HEK293 (cell line): ENCODE results near the gene FOXO3.
A peak's percentile ranks its signal among the peaks of the same experiment; 100 is the strongest.

Experiments
- CTCF ChIA-PET: fragments of 350-600 bp; formaldehyde crosslinking; extraction: SDS; loops from one replicate; lab custom pipeline; 2021; ENCODE audit warnings: antibody characterized with exemption; lab: Yijun Ruan, JAX
- POLR2A ChIA-PET: fragments of 300-600 bp; formaldehyde crosslinking; extraction: SDS; loops from one replicate; lab custom pipeline; 2020; ENCODE audit warnings: antibody characterized with exemption, inconsistent platforms; lab: Yijun Ruan, JAX
- H3K27ac ChIP-seq: fragments of 200-500 bp; sonication (Bioruptor generic); 2 replicates; pipeline ENCODE4 v1.5.1; 2014; ENCODE audit warnings: low read depth, low read length, control low read depth, inconsistent platforms; ENCODE audit errors: extremely low read depth
- H3K36me3 ChIP-seq, 2 experiments: fragments of 200-500 bp in 1 of 2; sonication (Bioruptor generic) in 1 of 2; 1 replicate in 1 of 2; 2 replicates in 1 of 2; pipeline ENCODE4 v1.5.1; 2014 to 2017; ENCODE audit warnings: inconsistent platforms in 2 of 2, low read length in 2 of 2; ENCODE audit not compliant: control insufficient read depth in 2 of 2, insufficient read depth in 1 of 2
- H3K4me1 ChIP-seq: fragments of 200-500 bp; sonication (Bioruptor generic); 2 replicates; pipeline ENCODE4 v1.5.1; 2014; ENCODE audit warnings: mild to moderate bottlenecking, low read length, inconsistent platforms; ENCODE audit not compliant: control insufficient read depth, insufficient read depth
- H3K4me3 ChIP-seq: 2 replicates; pipeline ENCODE4 v1.5.1; 2011; ENCODE audit warnings: low read depth, mild to moderate bottlenecking, control low read depth, low read length, moderate library complexity
- H3K9me3 ChIP-seq: fragments of 200-500 bp; sonication (Bioruptor generic); 2 replicates; pipeline ENCODE4 v1.5.1; 2014; ENCODE audit warnings: low read depth, low read length, inconsistent platforms; ENCODE audit not compliant: control insufficient read depth, insufficient read depth
- HOXD13 ChIP-seq: sonication (generic); formaldehyde crosslinking; IDR thresholded peaks from 2 replicates; pipeline ENCODE4 v1.8.0; 2022; ENCODE audit warnings: missing genetic modification reagents, borderline replicate concordance
- KLF1 ChIP-seq: fragments of 450-650 bp; formaldehyde crosslinking; IDR thresholded peaks from 2 replicates; pipeline ENCODE4 v1.5.1; 2016; ENCODE audit warnings: missing biosample characterization, missing genetic modification characterization
- KLF8 ChIP-seq: fragments of 450-650 bp; formaldehyde crosslinking; IDR thresholded peaks from 2 replicates; pipeline ENCODE4 v1.5.1; 2016; ENCODE audit warnings: missing biosample characterization, missing genetic modification characterization
- PRDM4 ChIP-seq: fragments of 450-650 bp; formaldehyde crosslinking; IDR thresholded peaks from 2 replicates; pipeline ENCODE4 v1.5.1; 2017; ENCODE audit warnings: missing biosample characterization, missing genetic modification characterization
- SETDB1 ChIP-seq: IDR thresholded peaks from one replicate; pipeline ENCODE4 v1.6.1; 2017; ENCODE audit warnings: mild to moderate bottlenecking, low read length, moderate library complexity, mixed read lengths; ENCODE audit not compliant: insufficient read length
- TRIM28 ChIP-seq: IDR thresholded peaks from 2 replicates; pipeline ENCODE4 v1.6.1; 2011; ENCODE audit warnings: low read length, control low read depth, borderline replicate concordance
- WT1 ChIP-seq: fragments of 450-650 bp; formaldehyde crosslinking; IDR thresholded peaks from 2 replicates; pipeline ENCODE4 v1.5.1; 2016; ENCODE audit warnings: missing biosample characterization, missing genetic modification characterization
- ZNF10 ChIP-seq: fragments of 450-650 bp; formaldehyde crosslinking; IDR thresholded peaks from 2 replicates; pipeline ENCODE4 v1.5.1; 2017; ENCODE audit warnings: missing biosample characterization, missing genetic modification characterization
- ZNF26 ChIP-seq: fragments of 450-650 bp; formaldehyde crosslinking; IDR thresholded peaks from 2 replicates; pipeline ENCODE4 v1.5.1; 2016; ENCODE audit warnings: missing biosample characterization, missing genetic modification characterization
- ZNF266 ChIP-seq: fragments of 450-650 bp; formaldehyde crosslinking; IDR thresholded peaks from 2 replicates; pipeline ENCODE4 v1.5.1; 2016; ENCODE audit warnings: missing biosample characterization, missing genetic modification characterization, low read depth
- ZNF362 ChIP-seq: fragments of 450-650 bp; formaldehyde crosslinking; IDR thresholded peaks from 2 replicates; pipeline ENCODE4 v1.5.1; 2016; ENCODE audit warnings: missing biosample characterization, missing genetic modification characterization
- ZNF473 ChIP-seq: fragments of 450-650 bp; formaldehyde crosslinking; IDR thresholded peaks from 2 replicates; pipeline ENCODE4 v1.5.1; 2017; ENCODE audit warnings: missing biosample characterization, missing genetic modification characterization
- ZNF510 ChIP-seq: fragments of 450-650 bp; formaldehyde crosslinking; IDR thresholded peaks from 2 replicates; pipeline ENCODE4 v1.5.1; 2018; ENCODE audit warnings: mild to moderate bottlenecking, missing genetic modification characterization, missing biosample characterization; ENCODE audit not compliant: insufficient replicate concordance
- ZNF518A ChIP-seq: fragments of 450-650 bp; formaldehyde crosslinking; conservative IDR thresholded peaks from 2 replicates; pipeline ENCODE4 v1.5.1; 2016; ENCODE audit warnings: low read depth, missing biosample characterization, missing genetic modification characterization
- ZNF529 ChIP-seq: fragments of 450-650 bp; formaldehyde crosslinking; IDR thresholded peaks from 2 replicates; pipeline ENCODE4 v1.5.1; 2017; ENCODE audit warnings: missing genetic modification characterization, missing biosample characterization; ENCODE audit not compliant: insufficient replicate concordance
- ZNF549 ChIP-seq: fragments of 450-650 bp; IDR thresholded peaks from 2 replicates; pipeline ENCODE4 v1.5.1; 2018; ENCODE audit warnings: missing biosample characterization, missing genetic modification characterization, mild to moderate bottlenecking, inconsistent platforms, moderate library complexity
- ZNF610 ChIP-seq: fragments of 450-650 bp; formaldehyde crosslinking; IDR thresholded peaks from 2 replicates; pipeline ENCODE4 v1.5.1; 2016; ENCODE audit warnings: missing biosample characterization, missing genetic modification characterization, borderline replicate concordance
- ZNF776 ChIP-seq: fragments of 450-650 bp; formaldehyde crosslinking; IDR thresholded peaks from 2 replicates; pipeline ENCODE4 v1.5.0; 2017; ENCODE audit warnings: missing biosample characterization, missing genetic modification characterization, borderline replicate concordance
- TF ChIP-seq, protein P1 (sequence below): fragments of 450-650 bp; formaldehyde crosslinking; IDR thresholded peaks from 2 replicates; pipeline ENCODE4 v1.5.0; 2017; ENCODE audit warnings: missing biosample characterization, missing genetic modification characterization, borderline replicate concordance
- TF ChIP-seq, protein P2 (sequence below): fragments of 450-650 bp; formaldehyde crosslinking; IDR thresholded peaks from 2 replicates; pipeline ENCODE4 v1.5.1; 2017; ENCODE audit warnings: missing biosample characterization, missing genetic modification characterization

Gene FOXO3

DNA sequence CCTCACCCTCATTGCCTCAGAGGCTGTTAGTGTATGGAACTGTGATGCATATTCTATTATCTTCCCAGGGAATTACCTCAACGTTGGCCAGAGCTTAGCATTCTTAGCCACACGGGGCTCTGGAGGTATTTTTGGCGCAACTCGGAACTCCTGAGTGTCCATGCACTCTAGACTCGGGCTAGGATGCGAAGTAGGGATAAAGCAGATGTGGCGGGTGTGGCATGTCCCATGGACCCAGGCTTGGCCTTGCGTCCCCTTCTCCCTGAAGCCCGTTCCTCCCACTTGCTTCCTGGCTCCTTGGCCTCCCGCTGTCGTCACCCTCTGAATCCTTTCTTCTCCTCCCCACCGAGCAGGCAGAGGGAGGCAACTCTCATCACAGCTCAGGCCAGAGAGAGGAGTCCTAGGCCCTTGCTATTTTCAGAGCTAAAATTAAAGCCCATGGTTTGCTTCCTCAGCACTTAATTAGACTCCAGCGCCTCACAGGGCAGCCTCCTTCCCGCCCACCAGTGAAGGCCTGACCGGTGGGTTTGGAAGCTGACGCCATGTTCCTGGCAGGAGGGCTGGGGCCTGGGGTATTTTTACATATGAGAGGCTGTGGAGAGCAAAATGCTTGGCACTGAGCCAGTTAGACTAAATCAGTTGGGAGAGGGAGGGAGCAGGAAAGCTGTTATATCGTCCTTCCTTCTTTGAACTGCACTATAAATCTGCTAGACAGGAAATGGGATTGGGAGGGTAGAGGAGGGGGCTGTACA lies 138.7 kb downstream of the FOXO3 start (continued):
- no peak for TF ChIP-seq KLF1 (tag by site-specific recombination)
- TF ChIP-seq, protein P1, sequence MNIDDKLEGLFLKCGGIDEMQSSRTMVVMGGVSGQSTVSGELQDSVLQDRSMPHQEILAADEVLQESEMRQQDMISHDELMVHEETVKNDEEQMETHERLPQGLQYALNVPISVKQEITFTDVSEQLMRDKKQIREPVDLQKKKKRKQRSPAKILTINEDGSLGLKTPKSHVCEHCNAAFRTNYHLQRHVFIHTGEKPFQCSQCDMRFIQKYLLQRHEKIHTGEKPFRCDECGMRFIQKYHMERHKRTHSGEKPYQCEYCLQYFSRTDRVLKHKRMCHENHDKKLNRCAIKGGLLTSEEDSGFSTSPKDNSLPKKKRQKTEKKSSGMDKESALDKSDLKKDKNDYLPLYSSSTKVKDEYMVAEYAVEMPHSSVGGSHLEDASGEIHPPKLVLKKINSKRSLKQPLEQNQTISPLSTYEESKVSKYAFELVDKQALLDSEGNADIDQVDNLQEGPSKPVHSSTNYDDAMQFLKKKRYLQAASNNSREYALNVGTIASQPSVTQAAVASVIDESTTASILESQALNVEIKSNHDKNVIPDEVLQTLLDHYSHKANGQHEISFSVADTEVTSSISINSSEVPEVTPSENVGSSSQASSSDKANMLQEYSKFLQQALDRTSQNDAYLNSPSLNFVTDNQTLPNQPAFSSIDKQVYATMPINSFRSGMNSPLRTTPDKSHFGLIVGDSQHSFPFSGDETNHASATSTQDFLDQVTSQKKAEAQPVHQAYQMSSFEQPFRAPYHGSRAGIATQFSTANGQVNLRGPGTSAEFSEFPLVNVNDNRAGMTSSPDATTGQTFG = no peak
- TF ChIP-seq ZNF10 = no peak
- TF ChIP-seq ZNF266 = no peak
- no peak for TF ChIP-seq ZNF473 (tag by site-specific recombination)
- peak; percentile 78; the same call in 1 of the 2 replicates for TF ChIP-seq ZNF776 (tag by site-specific recombination)
- TF ChIP-seq KLF8 (tag by site-specific recombination) = no peak
- no peak for TF ChIP-seq PRDM4 (tag by site-specific recombination)
- TF ChIP-seq HOXD13 = no peak

DNA sequence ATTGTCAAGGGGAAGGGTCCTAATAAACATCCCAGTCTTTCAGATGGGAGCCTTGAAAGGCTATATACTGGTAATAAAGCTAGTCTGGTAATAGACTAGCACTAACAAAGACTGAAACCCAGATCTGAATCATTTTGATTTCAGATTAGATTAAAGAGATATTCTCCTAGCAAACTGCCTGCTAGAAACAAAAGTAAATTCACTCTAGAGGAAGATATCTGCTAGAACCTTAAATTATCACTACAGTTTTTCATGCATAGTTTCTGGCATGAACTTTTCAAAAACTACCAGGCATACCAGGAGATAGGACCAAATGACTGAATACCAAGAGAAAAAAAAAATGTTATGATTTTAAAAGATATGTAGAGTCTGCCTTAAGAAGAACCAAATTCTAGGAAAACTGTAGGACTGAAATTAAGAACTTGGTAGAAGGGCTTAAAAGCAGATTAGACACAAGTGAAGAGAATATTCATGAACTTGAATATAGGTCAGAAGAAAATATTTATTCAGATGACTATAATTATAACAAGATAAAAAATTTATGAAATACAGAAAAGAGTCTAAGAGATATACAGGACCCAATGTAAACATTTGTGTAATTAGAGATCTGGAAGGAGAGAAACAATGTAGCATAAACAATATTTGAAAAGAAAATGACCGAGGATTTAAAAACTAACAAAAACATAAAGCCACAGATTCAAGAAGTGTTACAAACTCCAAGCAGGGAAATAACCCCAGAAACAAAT lies 141.6 kb downstream of the FOXO3 start:
- Histone ChIP-seq H3K9me3 (no peaks in the 10 kb centered on the region), H3K27ac (no peak overlapping the region), H3K4me1 (no peaks in the 10 kb centered on the region), H3K36me3 (no peaks in the 10 kb centered on the region), H3K4me3 (no peak overlapping the region)
- POLR2A ChIA-PET = no interaction called here
- CTCF ChIA-PET = interaction anchor here (0.7 to 1.8 kb wide), 4 partner anchors 12 to 358 kb away, joined by 3 to 5 read pairs (median 4); no protein-coding TSS in a partner anchor
- peak; percentile 36 for TF ChIP-seq ZNF529 (tag by site-specific recombination)
- TF ChIP-seq ZNF26 (tag by site-specific recombination) = 0 out of 2 replicates have a peak, but pooled peaks have one; percentile 21
- peak; percentile 80 for TF ChIP-seq ZNF362 (tag by site-specific recombination)
- TF ChIP-seq ZNF518A (tag by site-specific recombination) = 0 out of 2 replicates have a peak, but pooled peaks have one; percentile 31
- TF ChIP-seq, protein P2, sequence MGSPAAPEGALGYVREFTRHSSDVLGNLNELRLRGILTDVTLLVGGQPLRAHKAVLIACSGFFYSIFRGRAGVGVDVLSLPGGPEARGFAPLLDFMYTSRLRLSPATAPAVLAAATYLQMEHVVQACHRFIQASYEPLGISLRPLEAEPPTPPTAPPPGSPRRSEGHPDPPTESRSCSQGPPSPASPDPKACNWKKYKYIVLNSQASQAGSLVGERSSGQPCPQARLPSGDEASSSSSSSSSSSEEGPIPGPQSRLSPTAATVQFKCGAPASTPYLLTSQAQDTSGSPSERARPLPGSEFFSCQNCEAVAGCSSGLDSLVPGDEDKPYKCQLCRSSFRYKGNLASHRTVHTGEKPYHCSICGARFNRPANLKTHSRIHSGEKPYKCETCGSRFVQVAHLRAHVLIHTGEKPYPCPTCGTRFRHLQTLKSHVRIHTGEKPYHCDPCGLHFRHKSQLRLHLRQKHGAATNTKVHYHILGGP = no peak
- peak; percentile 100 for TF ChIP-seq SETDB1
- TF ChIP-seq ZNF549 = 0 out of 2 replicates have a peak, but pooled peaks have one; percentile 32
- 0 out of 2 replicates have a peak, but pooled peaks have one; percentile 32 for TF ChIP-seq ZNF610 (tag by site-specific recombination)
- peak; percentile 17 for TF ChIP-seq ZNF510
- no peak for TF ChIP-seq WT1 (tag by site-specific recombination)
- TF ChIP-seq TRIM28 = peak; percentile 99
